ENCODE data around the gene EIF4G3. TPM values are rescaled to one million over a fixed set of nuclear protein-coding genes. Genes with fewer than 3 reads are reported as not detected.

EIF4G3 gene
- total and polyA plus RNA-seq, 9 of the 15 experiments (the other 6 are each of a cell fraction or from before 2014, with no cell fraction given) = 6.7 to 40.5 (median 32.1) TPM

DNA sequence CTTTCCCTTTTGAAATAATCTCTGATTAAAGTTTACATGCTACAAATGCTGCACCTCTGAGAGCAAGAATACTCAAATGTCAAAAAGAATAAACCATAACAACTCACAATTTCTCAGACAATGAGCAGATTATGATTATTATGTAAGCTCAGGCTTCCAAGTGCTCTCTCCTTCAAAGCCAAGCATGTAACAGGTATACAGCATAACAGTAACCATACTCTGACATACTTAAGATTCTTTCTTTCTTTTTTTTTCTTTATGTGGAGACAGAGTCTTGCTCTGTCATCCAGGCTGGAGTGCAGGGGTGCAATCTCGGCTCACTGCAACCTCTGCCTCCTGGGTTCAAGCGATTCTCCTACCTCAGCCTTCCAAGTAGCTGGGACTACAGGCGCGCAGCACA, 155.4 kb downstream of the EIF4G3 start (continued):
- TF ChIP-seq, protein P1, sequence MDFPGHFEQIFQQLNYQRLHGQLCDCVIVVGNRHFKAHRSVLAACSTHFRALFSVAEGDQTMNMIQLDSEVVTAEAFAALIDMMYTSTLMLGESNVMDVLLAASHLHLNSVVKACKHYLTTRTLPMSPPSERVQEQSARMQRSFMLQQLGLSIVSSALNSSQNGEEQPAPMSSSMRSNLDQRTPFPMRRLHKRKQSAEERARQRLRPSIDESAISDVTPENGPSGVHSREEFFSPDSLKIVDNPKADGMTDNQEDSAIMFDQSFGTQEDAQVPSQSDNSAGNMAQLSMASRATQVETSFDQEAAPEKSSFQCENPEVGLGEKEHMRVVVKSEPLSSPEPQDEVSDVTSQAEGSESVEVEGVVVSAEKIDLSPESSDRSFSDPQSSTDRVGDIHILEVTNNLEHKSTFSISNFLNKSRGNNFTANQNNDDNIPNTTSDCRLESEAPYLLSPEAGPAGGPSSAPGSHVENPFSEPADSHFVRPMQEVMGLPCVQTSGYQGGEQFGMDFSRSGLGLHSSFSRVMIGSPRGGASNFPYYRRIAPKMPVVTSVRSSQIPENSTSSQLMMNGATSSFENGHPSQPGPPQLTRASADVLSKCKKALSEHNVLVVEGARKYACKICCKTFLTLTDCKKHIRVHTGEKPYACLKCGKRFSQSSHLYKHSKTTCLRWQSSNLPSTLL (IDR thresholded peaks at IDR 0.05) = no peak
- TF ChIP-seq, protein P2, sequence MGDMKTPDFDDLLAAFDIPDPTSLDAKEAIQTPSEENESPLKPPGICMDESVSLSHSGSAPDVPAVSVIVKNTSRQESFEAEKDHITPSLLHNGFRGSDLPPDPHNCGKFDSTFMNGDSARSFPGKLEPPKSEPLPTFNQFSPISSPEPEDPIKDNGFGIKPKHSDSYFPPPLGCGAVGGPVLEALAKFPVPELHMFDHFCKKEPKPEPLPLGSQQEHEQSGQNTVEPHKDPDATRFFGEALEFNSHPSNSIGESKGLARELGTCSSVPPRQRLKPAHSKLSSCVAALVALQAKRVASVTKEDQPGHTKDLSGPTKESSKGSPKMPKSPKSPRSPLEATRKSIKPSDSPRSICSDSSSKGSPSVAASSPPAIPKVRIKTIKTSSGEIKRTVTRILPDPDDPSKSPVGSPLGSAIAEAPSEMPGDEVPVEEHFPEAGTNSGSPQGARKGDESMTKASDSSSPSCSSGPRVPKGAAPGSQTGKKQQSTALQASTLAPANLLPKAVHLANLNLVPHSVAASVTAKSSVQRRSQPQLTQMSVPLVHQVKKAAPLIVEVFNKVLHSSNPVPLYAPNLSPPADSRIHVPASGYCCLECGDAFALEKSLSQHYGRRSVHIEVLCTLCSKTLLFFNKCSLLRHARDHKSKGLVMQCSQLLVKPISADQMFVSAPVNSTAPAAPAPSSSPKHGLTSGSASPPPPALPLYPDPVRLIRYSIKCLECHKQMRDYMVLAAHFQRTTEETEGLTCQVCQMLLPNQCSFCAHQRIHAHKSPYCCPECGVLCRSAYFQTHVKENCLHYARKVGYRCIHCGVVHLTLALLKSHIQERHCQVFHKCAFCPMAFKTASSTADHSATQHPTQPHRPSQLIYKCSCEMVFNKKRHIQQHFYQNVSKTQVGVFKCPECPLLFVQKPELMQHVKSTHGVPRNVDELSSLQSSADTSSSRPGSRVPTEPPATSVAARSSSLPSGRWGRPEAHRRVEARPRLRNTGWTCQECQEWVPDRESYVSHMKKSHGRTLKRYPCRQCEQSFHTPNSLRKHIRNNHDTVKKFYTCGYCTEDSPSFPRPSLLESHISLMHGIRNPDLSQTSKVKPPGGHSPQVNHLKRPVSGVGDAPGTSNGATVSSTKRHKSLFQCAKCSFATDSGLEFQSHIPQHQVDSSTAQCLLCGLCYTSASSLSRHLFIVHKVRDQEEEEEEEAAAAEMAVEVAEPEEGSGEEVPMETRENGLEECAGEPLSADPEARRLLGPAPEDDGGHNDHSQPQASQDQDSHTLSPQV (IDR thresholded peaks at IDR 0.05) = 0 out of 2 replicates have a peak, but pooled peaks have one; percentile 11
- TF ChIP-seq SP1 (CRISPR knock-in tag; IDR thresholded peaks at IDR 0.05) (0 out of 2 replicates have a peak, but pooled peaks have one; percentile 31), ZNF41 (CRISPR knock-in tag; conservative IDR thresholded peaks at IDR 0.05) (no peak)

All from K562 (cell line).